ENCODE data around the gene COX6A2. TPM values are rescaled to one million over a fixed set of nuclear protein-coding genes. Genes with fewer than 3 reads are reported as not detected.

Gene COX6A2
- total and polyA plus RNA-seq, 4 donors, result 0.84 to 36.7 (median 8.0) TPM; not detected in 1

DNA sequence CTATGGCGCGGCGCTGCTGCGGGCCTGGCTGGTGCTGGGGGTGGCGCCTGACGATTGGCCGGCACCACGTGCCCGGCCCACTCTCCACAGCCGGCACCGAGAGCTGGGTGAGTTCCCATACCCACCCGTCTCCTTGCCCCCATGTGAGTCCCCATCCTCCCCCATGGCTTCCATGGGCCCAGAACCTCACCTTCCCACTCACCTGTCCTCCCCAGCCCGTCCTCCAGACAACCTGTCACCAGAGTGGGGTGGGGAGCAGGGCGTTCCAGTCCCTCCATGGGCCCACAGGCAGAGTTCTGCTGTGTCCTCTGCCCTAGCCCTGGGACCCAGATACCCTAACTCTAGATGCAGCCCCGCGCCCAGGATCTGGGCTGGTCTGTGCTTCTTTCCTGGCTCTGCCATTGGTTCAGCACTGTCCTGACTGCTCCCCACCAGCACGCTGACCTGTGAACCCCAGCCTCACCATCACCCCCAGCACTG is 36.7 kb upstream of the COX6A2 start:
- H3K9ac ChIP-seq (ENCODE audit: low read depth in 1 of 2, low read length in 2 of 2), result no peak overlapping the region
- H3K36me3 ChIP-seq (ENCODE audit: control insufficient read depth in 4 of 4, insufficient read depth in 3 of 4, low read depth in 1 of 4, low read length in 3 of 4), result peaks cover 0 to 23% (median 3%) of the 10 kb centered on the region in 4 donors
- H3K4me1 ChIP-seq (ENCODE audit: control insufficient read depth in 4 of 4, insufficient read depth in 4 of 4, low read length in 3 of 4), result peaks cover 12 to 39% (median 27%) of the 10 kb centered on the region in 4 donors
- no peak overlapping the region for H3K27ac ChIP-seq (ENCODE audit: low read depth in 1 of 2, low read length in 2 of 2)
- WGBS, result 97% methylated on average over 17 of the region's 17 CpGs
- TF ChIP-seq NR2F2 (IDR thresholded peaks at IDR 0.05) (no peak), TAF1 (conservative IDR thresholded peaks at IDR 0.05) (no peak), JUND (IDR thresholded peaks at IDR 0.05) (no peak), FOXA1 (IDR thresholded peaks at IDR 0.05) (no peak), HNF4G (IDR thresholded peaks at IDR 0.05) (no peak), RXRA (IDR thresholded peaks at IDR 0.05) (no peak), GABPA (IDR thresholded peaks at IDR 0.05 in 1 of 2, conservative IDR thresholded peaks at IDR 0.05 in 1 of 2) (no peak), YY1 (IDR thresholded peaks at IDR 0.05) (no peak)
- TF ChIP-seq, protein P1, sequence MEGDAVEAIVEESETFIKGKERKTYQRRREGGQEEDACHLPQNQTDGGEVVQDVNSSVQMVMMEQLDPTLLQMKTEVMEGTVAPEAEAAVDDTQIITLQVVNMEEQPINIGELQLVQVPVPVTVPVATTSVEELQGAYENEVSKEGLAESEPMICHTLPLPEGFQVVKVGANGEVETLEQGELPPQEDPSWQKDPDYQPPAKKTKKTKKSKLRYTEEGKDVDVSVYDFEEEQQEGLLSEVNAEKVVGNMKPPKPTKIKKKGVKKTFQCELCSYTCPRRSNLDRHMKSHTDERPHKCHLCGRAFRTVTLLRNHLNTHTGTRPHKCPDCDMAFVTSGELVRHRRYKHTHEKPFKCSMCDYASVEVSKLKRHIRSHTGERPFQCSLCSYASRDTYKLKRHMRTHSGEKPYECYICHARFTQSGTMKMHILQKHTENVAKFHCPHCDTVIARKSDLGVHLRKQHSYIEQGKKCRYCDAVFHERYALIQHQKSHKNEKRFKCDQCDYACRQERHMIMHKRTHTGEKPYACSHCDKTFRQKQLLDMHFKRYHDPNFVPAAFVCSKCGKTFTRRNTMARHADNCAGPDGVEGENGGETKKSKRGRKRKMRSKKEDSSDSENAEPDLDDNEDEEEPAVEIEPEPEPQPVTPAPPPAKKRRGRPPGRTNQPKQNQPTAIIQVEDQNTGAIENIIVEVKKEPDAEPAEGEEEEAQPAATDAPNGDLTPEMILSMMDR (IDR thresholded peaks at IDR 0.05; ENCODE audit: low read depth, low read length, missing input control), result no peak
- TF ChIP-seq, protein P2, sequence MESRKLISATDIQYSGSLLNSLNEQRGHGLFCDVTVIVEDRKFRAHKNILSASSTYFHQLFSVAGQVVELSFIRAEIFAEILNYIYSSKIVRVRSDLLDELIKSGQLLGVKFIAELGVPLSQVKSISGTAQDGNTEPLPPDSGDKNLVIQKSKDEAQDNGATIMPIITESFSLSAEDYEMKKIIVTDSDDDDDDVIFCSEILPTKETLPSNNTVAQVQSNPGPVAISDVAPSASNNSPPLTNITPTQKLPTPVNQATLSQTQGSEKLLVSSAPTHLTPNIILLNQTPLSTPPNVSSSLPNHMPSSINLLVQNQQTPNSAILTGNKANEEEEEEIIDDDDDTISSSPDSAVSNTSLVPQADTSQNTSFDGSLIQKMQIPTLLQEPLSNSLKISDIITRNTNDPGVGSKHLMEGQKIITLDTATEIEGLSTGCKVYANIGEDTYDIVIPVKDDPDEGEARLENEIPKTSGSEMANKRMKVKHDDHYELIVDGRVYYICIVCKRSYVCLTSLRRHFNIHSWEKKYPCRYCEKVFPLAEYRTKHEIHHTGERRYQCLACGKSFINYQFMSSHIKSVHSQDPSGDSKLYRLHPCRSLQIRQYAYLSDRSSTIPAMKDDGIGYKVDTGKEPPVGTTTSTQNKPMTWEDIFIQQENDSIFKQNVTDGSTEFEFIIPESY (IDR thresholded peaks at IDR 0.05), result no peak
- no peak for DNase-seq (ENCODE audit: low spot score)
- H3K4me3 ChIP-seq (ENCODE audit: low read depth in 1 of 3, low read length in 3 of 3), result no peak overlapping the region
- no peaks in the 10 kb centered on the region for H3K27me3 ChIP-seq (ENCODE audit: control insufficient read depth in 4 of 4, insufficient read depth in 4 of 4, low read length in 3 of 4)
- H3K9me3 ChIP-seq (ENCODE audit: control insufficient read depth in 4 of 4, low read length in 3 of 4), result no peaks in the 10 kb centered on the region

DNA sequence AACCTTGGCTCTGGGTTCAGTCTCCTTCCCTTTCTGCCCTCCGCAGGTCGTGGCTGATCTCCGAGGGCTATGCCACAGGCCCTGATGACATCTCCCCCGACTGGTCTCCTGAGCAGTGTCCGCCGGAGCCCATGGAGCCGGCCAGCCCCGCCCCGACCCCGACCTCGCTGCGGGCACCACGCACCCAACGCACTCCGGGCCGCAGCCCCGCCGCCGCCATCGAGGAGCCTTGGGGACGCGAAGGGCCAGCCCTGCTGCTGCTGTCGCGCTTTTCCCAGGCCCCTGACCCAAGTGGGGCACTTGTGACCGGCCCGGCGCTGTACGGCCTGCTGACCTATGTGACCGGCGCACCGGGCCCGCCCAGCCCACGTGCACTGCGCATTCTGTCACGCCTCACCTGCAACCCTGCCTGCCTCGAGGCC is 36.2 kb upstream of the COX6A2 start:
- TF ChIP-seq TAF1 (conservative IDR thresholded peaks at IDR 0.05), result no peak
- TF ChIP-seq, protein P1 (IDR thresholded peaks at IDR 0.05; ENCODE audit: low read depth, low read length, missing input control), result no peak
- TF ChIP-seq, protein P3, sequence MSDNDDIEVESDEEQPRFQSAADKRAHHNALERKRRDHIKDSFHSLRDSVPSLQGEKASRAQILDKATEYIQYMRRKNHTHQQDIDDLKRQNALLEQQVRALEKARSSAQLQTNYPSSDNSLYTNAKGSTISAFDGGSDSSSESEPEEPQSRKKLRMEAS (IDR thresholded peaks at IDR 0.05), result no peak
- Histone ChIP-seq H3K27ac (ENCODE audit: low read depth in 1 of 2, low read length in 2 of 2) (no peak overlapping the region), H3K9ac (ENCODE audit: low read depth in 1 of 2, low read length in 2 of 2) (no peak overlapping the region), H3K4me3 (ENCODE audit: low read depth in 1 of 3, low read length in 3 of 3) (no peak overlapping the region), H3K4me1 (ENCODE audit: control insufficient read depth in 4 of 4, insufficient read depth in 4 of 4, low read length in 3 of 4) (peaks cover 12 to 39% (median 27%) of the 10 kb centered on the region in 4 donors), H3K9me3 (ENCODE audit: control insufficient read depth in 4 of 4, low read length in 3 of 4) (no peaks in the 10 kb centered on the region), H3K36me3 (ENCODE audit: control insufficient read depth in 4 of 4, insufficient read depth in 3 of 4, low read depth in 1 of 4, low read length in 3 of 4) (peaks cover 0 to 23% (median 3%) of the 10 kb centered on the region in 4 donors), H3K27me3 (ENCODE audit: control insufficient read depth in 4 of 4, insufficient read depth in 4 of 4, low read length in 3 of 4) (no peaks in the 10 kb centered on the region)
- 94% methylated on average over 36 of the region's 36 CpGs for WGBS
- no peak for DNase-seq (ENCODE audit: low spot score)

Measured in liver (tissue), 9 donors.